Stimulated activated CD8-positive, alpha-beta memory T cell treated with anti-CD3 and anti-CD28 coated beads, Interleukin-4, amount 100 ng/mL, for 1 hour (primary cell): Measurements from ENCODE around the gene OLFML1.
"Not testable (repeated sequence)": the region's sequence is repeated elsewhere in the genome, so short reads cannot be mapped to it uniquely, and the experiment has no call there.

ENCODE experiments used
- DNase-seq, 2 donors: peaks; one replicate each; pipeline ENCODE4 v3.0.0-alpha.2; 2020; ENCODE audit warnings: low read depth in 2 of 2, low spot score in 1 of 2

OLFML1 gene

DNA sequence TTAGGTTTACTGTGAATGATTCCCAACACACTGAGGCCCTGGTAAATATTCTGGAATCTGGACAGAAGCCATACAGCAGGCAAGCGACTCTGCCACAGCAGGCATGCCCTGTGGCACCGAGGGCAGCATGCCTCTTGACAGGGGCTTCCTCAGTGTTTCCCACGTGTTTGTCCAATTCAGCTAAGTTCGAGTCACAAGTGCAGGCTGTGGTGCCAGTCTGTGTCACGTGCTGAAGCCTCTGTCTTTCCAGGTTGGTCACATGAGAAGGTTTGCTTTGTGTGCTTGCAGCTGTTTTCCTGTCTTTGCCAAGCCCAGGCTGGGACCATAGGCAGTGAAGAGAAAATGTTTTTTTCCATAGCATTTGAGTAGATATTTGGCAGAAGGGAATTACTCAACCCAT is 26.1 kb downstream of the OLFML1 start:
- no peak for DNase-seq

DNA sequence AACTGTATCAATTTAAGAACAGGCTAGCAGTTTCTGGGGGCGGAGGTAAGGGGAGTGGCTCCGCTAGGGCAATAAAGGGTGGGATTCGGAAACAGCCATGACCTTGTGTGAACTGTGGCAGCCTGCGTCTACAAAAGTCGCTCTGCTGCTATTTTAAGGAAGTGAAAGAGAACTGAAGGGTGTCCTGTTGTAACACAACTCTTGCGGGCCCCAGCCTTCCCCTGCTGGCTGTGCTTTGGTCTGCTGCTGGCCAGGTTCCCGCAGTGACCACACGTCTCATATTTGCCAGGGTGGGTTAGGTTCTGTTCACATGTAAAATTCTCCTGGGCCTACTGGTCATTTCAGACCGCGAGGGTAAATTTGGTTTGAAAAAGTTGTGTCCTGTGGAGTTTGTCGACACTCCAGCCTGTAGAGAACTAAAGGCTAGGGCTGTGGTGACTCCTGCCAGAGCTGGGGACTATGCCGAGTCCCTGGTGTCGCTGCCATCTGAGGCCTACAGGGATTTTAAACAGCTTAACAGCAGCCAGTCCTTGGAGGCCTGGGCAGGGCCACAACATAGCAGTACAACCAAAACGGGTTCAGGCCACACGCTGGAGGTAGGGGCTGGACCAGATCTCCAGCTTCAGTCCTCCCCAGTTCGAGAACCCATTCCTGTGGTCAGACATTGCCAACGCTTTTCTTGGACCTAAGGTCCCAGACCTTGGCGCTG is 27.4 kb downstream of the OLFML1 start:
- DNase-seq = no peak

DNA sequence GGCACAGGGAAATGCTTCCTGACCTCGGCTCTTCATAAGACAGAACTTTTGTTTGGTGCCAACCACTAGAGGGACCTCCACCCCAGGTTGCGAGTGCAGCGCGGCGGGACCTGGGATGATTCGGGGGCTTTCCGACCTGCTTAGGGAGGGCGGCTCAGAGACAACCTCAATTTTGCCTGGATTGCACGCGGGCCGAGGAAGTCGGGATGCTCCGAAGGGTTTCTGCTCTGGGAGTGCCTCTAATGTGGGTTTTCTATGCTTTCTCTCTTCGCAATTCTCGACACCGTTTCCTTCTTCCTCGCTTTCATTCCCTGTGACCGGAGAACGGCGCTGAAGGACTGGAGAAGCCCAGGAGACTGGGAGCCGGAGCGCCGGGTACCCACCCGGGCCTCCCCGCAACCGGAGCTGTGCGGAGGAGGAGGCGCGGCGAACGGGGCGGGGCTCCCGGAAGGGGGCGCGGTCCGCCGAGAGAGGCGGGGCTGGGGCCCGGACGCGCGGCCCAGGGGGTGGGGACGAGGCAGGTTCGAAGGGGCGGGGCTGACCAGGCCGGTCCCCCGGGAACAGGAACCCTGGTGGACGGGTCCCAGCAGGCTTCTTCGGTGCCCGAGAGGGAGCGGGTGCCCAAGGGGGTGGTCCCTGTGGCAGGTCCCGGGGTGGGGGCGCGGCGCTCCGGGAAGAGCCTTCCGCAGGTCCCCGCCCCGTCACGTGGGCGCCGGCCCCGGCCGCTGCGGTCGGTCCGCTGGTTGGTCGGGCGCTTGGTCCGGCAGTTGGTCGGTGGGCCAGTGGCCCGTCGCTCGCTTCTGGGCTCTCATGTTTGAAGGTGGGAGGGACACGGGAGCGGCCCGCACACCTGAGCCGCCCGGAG is 28.2 kb downstream of the OLFML1 start, which contains the start of gene PPFIBP2:
TSS of gene PPFIBP2 (plus strand) at position 766 of the 865 bp plus-strand sequence. CDS start 35,477 bp downstream, outside the sequence.
- peak; percentile 62 to 69 for DNase-seq

DNA sequence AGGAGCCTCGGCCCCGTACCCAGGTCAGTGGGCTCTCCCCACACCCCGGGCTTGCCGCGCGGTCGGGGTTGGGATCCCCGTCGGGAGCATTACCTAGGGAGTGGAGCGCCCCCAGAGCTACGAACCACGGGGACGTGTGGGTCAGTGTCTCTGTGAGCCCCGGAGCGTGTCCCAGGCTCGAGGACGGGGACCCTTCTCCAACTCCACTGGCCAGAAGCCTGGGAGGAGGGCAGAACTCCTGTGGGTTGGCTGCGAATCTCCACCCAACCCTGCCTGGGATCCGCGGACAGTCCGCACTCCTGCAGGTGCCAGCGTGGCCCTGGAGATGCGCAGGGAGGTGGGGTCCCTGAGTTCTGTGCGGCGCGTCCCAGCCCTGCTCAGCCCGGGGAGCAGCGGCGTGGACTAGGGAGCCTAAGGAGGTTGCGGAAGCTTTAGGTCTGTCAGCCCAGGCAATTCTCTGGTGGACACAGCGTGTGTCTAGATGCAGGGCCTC is 28.8 kb downstream of the OLFML1 start:
- no peak for DNase-seq

DNA sequence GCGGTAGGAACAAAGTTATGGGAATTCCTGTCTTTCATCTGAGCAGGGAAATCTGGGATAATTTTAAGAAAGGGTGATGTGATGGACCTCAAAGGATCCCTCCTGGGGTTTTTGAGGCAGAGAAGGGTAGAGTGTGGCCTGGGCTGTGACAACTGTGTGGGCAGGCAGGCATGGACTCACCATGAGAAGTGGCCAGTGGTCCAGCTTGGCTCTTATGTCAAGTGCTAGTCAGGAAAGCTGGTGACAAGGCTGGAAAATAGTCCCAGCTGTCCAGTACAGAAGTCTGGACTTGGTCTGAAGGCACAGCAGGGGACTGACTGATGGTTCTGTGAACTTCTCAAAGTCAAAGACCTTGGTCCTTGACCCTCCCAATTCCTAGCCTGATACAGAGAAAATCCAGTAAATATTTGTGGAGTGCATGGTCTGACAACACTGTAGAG is 30.2 kb downstream of the OLFML1 start:
- no peak for DNase-seq

DNA sequence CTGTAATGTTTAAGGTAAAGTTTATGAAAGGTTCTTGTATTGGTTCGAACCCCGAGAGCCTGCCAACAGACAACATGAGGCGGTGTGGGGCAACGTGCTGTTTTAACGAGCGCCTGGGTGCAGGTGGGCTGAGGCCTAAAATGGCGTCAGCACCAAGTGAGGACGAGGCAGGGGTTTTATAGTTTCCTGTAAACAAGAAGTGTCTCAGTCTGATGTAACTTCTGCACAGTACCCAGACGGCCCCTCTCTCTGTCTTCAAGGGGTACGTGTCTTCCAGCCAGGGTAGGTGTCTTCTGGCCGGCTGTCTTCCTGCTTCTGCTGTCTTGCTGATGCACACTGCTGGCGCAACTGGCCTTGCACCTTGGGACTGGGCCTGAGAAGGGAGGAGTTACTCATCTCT is 31.2 kb downstream of the OLFML1 start:
- no peak for DNase-seq

DNA sequence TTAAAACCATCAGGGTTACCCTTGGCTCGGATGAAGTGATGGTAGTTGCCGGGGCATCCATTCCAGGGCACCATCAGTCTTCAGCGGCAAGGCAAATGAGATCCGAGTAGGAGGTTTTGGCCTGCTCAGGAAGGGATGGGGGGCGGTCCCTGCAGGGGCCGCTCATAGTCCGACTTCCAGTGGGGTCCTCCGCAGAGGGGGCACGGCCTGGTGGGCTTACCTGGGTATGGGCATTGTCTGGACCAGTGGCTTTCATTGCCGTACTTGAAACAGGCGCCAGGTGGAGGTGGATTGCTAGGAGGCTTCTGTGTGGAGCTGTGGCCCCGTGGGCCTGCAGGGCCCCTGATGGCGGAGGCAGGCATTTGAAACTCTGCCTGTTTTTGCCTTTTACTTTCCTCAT is 32.4 kb downstream of the OLFML1 start:
- DNase-seq = not testable (repeated sequence)

DNA sequence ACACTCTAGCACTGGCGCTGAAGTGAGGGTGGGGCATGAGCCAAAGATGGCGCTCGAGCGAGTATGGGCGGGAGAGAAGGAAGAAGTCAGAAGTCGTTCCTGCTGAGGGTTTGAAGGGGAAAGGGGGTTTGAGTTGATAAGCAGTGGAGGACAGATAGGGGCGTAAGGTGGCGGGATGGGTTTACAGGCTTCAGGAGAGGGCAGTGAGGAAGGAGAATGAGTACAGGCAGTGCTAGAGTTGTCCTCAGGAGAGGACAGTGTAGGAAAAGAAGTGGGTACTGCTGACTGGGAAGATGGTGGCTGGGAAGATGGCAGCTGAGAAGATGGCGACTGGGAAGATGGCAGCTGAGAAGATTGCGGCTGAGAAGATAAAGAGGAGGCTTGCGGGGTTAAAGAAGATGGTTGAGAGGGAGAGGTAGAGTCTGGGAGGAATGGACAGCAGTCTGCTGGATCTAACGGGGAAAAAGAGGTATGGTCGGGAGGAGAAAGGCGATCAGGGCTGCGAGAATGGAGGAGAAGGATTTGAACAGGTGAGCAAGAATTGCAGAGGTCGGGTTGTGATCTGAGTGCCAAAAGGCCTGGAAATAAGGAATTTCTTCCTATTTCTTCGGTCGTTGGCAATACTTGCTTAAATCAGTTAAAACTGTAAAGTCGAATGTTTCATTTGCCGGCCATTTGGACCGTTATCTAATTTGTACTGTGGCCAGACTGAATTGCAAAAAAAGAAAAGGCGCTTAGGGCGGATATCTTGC is 33.7 kb downstream of the OLFML1 start:
- DNase-seq = no peak

DNA sequence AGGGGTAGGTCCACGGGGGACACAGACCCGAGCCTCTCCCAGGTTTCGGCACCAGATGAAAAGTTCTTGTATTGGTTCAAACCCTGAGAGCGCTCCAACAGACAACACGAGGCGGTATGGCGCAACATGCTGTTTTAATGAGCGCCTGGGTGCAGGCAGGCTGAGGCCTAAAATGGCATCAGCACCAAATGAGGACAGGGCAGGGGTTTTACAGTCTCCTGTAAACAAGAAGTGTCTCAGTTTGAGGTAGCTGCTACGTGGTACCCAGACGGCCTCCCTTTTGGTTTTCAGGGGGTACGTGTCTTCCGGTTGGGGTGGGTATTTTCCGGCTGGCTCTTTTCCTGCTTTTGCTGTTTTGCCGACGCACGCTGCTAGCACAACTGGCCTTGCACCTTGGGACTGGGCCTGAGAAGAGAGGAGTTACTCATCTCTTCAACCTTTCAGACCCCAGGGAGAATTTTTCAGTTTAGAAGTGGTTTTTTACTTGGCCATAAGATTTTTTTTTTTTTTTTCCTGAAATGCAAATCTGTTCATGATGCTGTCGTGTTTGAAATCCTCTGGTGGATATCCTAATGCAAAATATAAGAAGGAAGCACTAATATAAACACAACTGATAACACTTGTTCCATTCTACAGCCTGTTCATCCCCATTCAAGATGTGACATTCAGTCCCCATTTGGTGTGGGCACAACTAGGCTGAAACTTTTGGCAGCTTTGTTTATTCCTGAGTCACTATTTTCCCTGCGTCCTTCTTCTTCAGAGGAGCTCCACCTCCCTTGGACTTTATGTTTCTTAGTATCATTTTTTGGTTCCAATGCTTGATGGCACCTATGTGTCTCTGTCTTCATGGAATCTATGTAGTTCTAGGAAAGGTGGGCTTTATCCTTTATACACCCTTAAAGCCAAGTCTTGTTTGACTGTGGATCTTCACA is 35.0 kb downstream of the OLFML1 start:
- no peak for DNase-seq

DNA sequence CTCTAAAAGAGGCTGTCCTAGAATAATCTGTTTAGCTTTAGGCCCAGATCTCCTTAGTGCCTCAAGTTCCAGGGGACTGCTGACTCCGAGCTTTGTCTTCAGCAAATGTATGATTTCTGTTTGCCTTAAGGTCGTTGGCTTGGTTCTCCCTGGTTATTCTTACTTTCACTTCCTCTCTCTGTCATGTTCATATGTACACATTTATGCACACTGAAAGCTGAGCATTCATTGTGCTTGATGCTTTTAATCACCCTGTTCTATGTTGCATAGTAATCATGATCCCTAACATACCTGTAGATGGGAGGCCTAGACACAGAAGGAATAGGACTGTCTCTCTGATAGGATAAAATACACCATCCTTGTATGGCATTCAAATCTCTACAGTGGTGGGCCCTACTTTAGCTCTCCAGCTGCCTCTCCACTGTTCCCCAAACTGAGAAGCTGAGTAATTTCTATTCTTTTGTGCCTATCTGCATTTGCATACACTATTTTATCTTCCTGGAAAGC is 35.7 kb downstream of the OLFML1 start:
- no peak for DNase-seq

DNA sequence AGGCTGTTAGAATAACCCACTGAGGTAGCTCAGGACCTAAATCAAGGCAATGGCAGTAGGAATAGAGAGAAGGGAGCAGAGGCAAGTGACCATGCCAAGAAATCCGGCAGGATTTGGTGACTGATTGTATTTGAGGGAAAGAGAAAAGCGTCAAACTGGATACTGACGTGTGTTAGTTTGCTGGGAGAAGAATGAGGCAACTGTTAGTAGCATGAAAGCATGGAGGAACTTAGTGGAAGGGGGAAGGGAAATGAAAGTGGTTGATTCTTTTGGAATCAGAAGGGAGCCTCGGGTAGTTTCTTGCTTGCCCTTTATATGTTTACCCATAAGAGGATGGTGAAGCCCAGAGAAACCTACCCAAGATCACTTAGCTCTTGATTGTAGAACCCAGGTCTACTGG is 36.8 kb downstream of the OLFML1 start:
- DNase-seq = no peak

DNA sequence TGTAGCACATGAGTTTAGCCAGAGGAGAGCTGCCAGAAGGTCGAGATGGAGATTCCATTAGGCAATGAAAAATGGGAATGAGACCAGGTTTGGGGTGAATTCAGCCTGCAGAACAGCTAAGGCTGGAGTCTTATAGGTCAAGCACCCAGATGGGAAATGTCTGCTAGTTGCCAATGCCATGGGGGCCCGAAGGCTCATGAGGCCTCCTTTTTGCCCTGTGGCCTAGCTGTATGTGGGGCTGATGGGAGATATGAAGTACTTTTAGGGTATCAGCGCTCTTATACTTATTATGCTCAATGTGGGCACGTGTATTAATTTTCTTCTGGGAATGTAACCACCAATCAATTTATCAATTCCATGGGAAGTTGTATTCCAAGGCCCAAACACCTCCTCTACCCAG is 37.2 kb downstream of the OLFML1 start:
- DNase-seq = no peak

DNA sequence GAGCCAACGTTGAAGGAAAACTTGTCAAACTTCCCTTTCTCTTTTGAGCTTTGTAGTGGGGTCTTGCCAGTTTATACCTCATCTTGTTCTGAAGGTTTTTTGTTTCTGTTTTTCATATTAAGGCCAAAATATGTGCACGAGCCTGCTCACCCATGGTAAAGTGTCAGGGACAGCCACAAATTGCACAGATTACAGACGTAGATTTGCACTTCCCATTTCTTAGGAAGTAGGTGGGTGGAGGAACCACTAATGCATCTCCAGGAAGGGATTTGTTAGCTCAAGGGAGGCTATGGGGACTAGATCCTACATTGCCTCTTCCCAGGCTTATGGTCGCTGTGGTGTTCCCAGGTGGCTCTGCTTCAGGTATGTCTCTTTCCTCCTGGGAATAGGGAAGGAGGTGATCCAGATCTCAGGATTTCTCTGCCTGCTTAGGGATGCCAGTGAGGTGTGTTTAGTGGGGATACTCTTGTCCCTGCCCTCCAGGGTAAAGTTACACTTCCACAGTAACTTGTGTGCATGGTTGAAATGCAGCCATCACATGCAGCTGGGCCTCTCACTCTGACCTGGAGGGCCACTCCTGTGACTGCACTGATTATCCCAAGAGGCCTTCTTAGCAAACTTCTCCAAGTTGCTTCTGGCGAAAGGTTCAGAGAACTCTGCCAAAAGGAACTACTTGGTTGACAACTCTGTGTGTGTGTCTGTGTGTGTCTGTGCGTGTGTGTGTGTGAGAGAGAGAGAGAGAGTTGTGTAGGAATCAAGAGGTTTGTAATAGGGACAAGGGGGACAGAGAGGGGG is 38.3 kb downstream of the OLFML1 start:
- DNase-seq = no peak

DNA sequence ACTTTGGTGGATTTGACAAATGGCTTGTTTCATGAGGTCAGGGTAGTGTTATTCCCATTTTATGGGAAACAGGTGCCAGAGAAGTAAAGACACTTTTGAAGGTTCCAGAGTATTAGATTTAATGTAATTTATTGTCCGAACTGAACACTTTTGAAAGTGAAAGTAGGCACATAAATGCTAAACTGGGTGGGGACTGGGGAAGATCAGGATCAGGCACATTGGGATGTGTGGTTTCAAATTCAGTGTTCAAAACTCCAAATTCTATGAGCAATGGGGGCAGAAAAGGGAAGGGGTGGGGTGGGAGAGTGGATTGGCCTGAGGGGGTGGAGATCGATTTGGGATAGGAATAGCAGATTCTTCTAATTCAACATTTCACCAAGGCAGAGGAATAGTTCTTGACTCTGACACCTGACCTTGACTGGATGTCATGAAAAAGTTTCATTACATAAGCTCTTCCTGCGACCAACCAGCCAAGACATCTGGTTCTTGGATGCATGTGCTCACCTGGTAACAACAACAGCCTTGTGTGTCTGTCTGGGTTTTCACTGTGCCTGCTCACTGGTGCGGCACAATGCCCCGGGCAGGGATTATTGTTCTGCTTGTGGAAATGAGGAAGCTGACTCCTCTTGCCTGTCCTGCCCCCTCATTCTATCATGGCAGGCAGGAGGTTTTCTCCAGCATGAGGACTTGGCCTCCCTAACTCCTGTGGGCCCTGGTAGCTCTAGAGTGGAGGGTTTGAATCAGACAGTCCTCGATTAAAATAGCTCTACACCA is 39.3 kb downstream of the OLFML1 start:
- DNase-seq = no peak

DNA sequence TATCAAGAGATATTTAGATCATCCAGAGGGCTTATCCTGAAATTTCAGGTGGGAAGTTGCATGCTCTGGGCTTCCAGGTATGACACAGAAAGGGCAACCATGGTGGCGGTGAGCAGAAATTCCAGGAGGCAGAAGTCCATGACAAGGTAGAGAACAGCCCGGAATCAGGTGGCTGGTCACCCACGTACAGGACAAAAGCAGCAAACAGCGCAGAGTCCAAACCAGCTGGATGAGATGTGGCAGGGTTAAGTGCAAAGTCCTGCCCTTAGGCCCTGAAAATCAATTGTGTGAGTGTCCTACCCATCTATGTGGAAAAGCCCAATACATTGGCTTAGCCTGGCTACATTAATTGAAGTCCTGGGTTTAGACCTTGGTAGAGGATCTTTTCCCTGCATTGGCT is 40.1 kb downstream of the OLFML1 start:
- no peak for DNase-seq

DNA sequence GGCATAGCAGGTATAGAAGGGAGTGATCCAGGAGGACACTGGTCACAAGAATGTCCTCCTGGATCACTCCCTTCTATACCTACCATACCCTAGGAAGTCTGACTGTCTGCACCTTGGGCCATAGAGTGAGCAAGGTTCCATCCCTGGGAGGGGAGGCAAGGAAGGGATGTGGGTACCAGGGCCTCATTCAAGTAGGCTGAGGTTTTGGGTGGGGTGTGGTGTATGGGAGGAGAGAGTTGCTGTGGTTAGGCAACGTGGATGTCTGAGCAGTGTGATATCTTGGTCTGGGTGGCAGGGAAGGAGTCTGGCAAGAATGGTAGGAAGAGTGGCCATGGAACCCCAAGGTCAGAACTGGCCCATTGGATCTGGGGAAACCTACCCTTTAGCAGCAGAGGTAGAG is 41.7 kb downstream of the OLFML1 start:
- DNase-seq = no peak

DNA sequence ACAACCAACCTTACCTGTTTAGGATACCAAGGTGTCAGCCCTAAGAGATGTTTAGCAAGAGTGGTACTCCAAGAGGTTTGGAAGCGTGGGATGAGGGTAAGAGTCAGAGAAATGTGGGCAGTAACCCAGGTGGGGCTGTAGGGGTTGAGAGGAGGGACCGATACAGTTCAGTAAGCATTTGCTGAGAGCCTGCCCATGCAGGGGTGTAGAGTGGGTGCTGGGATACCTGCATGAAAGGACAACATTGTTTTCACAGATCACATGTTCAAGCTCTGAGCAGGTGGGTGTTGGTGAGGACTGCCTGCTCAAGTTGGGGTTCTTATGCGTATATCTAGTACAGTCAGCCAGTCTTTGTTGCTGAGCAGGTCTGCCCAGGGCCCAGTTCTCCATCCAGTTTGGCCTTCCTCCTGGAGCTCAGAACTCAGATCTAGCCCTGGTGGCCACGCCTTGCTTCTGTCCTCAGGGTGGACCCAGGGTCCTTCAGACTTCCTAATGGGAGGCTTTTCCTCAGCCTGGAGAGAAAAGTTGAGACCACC is 43.3 kb downstream of the OLFML1 start:
- no peak for DNase-seq

DNA sequence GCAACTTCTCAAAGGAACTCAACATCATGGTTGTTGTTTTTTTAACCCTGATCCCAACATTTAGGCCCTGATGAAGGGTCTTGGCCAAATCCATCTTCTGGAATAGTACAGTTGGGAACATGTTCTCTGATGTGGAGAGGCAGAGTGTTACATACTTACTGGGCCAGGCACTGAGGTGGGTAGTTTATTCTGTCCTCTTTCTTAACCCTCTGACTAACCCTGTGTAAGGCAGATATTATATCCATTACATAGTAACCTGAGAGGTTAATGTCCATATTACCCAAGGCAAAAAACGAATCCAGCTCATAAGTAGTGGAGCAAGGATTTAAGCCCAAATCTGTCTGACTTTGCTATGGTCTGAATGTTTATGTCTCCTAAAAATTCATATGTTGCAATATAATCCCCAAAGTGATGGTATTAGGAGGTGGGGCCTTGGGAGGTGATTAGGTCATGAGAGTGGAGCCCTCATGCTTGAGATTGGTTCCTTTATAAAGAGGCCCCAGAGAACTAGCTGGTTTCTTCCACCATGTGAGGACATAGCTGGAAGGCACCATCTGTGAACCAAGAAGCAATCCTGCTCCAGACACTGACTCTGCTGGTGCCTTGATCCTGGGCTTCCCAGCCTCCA is 44.8 kb downstream of the OLFML1 start:
- DNase-seq = no peak
